Activated naive CD8-positive, alpha-beta T cell treated with anti-CD3 and anti-CD28 coated beads, Interleukin-2, amount 50 U/mL, for 24 hours (primary cell): ENCODE measurements around the gene NFE2.

ENCODE experiments used
- ATAC-seq: fragments of 150-1000 bp; cut with Tn5 transposase; one replicate; pipeline ENCODE4 v1.10.0; 2021
- DNase-seq: peaks from one replicate; pipeline ENCODE4 v3.0.0; 2021
- H3K27ac Mint-ChIP-seq: one replicate; pipeline ENCODE4 v1.8.0; 2021; ENCODE audit warnings: mild to moderate bottlenecking, mixed read lengths
- H3K27me3 Mint-ChIP-seq: one replicate; pipeline ENCODE4 v1.8.0; 2021; ENCODE audit warnings: mixed read lengths
- H3K36me3 Mint-ChIP-seq: one replicate; pipeline ENCODE4 v1.8.0; 2021; ENCODE audit warnings: low read depth, mixed read lengths
- H3K4me1 Mint-ChIP-seq: one replicate; pipeline ENCODE4 v1.8.0; 2021; ENCODE audit warnings: mixed read lengths
- H3K4me3 Mint-ChIP-seq: one replicate; pipeline ENCODE4 v1.8.0; 2021; ENCODE audit warnings: mild to moderate bottlenecking, moderate library complexity, mixed read lengths
- H3K9me3 Mint-ChIP-seq: one replicate; pipeline ENCODE4 v1.8.0; 2021; ENCODE audit warnings: mixed read lengths

The NFE2 gene

GRCh38 chr12:54258201-54258681, 42.6 kb downstream of the NFE2 start:
- no peaks in the 10 kb centered on the region for H3K9me3 Mint-ChIP-seq
- ATAC-seq = no peak
- H3K27me3 Mint-ChIP-seq = no peaks in the 10 kb centered on the region
- peak overlapping the region; percentile 26 for H3K27ac Mint-ChIP-seq
- peaks cover 38% of the 10 kb centered on the region for H3K4me1 Mint-ChIP-seq
- peak overlapping the region; percentile 61 for H3K4me3 Mint-ChIP-seq
- DNase-seq = no peak
- peaks cover 25% of the 10 kb centered on the region for H3K36me3 Mint-ChIP-seq

DNA sequence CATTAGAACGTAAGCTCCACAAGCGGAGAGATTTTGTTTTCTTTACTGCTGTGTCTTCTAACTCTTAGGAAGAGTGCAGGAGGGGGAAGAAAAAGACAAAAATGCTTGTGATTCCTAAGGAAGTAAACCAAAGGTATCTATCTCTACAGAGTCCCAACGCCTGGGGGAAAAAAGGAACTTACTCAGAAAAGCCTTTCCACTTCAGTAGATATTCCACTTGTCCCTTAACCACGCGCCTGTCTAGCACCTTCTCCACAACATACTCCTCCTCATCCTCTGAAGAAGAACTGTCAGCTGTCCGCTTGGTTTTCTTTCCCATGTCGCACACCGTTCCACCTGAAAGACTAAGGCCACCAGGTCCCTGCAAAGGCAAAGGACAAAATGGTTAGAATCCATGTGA, 43.5 kb downstream of the NFE2 start:
- H3K27ac Mint-ChIP-seq = no peak overlapping the region
- ATAC-seq = no peak
- DNase-seq = no peak

GRCh38 chr12:54253240-54253639, 47.6 kb downstream of the NFE2 start:
- Mint-ChIP-seq H3K4me3 (no peak overlapping the region), H3K9me3 (no peaks in the 10 kb centered on the region), H3K4me1 (peaks cover 17% of the 10 kb centered on the region), H3K27me3 (no peaks in the 10 kb centered on the region), H3K27ac (no peak overlapping the region), H3K36me3 (peaks cover 42% of the 10 kb centered on the region)
- DNase-seq (no peak), ATAC-seq (no peak)

More for the DNA sequence above, 43.5 kb downstream of the NFE2 start:
- no peaks in the 10 kb centered on the region for H3K27me3 Mint-ChIP-seq
- H3K9me3 Mint-ChIP-seq = no peaks in the 10 kb centered on the region
- peaks cover 25% of the 10 kb centered on the region for H3K36me3 Mint-ChIP-seq
- H3K4me3 Mint-ChIP-seq = no peak overlapping the region
- peaks cover 38% of the 10 kb centered on the region for H3K4me1 Mint-ChIP-seq

GRCh38 chr12:54251667-54252284, 49.0 kb downstream of the NFE2 start:
- ATAC-seq = peak; percentile 52
- H3K27me3 Mint-ChIP-seq = no peaks in the 10 kb centered on the region
- H3K4me3 Mint-ChIP-seq = no peak overlapping the region
- peaks cover 8% of the 10 kb centered on the region for H3K4me1 Mint-ChIP-seq
- H3K27ac Mint-ChIP-seq = no peak overlapping the region
- no peaks in the 10 kb centered on the region for H3K9me3 Mint-ChIP-seq
- DNase-seq = no peak
- peaks cover 37% of the 10 kb centered on the region for H3K36me3 Mint-ChIP-seq

DNA sequence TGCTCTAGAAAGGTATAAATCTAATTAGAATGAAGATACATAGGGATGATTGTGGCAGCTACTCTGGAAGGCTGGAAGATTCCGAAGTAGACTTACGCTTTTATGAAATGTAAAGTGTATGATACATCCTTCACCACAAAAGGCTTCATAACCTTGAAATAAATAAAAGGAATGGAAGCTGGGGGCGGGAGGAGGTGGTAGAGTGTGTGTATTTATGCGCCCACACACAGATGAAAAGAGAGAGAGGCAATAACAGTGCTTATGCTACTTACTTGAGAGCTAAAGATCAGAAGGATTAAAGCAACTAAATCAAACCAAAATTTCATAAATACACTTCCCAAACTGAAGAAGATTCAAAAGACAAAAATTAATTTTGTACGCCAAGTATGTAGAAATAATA, 51.3 kb downstream of the NFE2 start:
- Mint-ChIP-seq H3K9me3 (no peaks in the 10 kb centered on the region), H3K4me1 (peaks cover 8% of the 10 kb centered on the region), H3K4me3 (no peak overlapping the region), H3K36me3 (peaks cover 37% of the 10 kb centered on the region), H3K27ac (no peak overlapping the region), H3K27me3 (no peaks in the 10 kb centered on the region)
- DNase-seq = no peak
- no peak for ATAC-seq

- ATAC-seq (no peak), DNase-seq (no peak)
- peaks cover 45% of the 10 kb centered on the region for H3K36me3 Mint-ChIP-seq
- H3K27ac Mint-ChIP-seq = no peak overlapping the region
- no peaks in the 10 kb centered on the region for H3K27me3 Mint-ChIP-seq
- H3K4me3 Mint-ChIP-seq = no peak overlapping the region
- H3K9me3 Mint-ChIP-seq = no peaks in the 10 kb centered on the region
- H3K4me1 Mint-ChIP-seq = peaks cover 12% of the 10 kb centered on the region
Observed at GRCh38 chr12:54246011-54246641, 54.7 kb downstream of the NFE2 start.
